Karpas-422 (cell line): ENCODE measurements around the gene PANX3. TPM values are rescaled to one million over a fixed set of nuclear protein-coding genes. Genes with fewer than 3 reads are reported as not detected.

Experiments used
- DNase-seq: peaks from one replicate; pipeline ENCODE4 v3.0.0-alpha.2; 2015
- H2AFZ ChIP-seq: fragments of 200-600 bp; sonication (generic); 2 replicates; pipeline ENCODE4 v1.6.1; 2014; ENCODE audit warnings: antibody characterized with exemption, low read length, mixed read lengths
- H3K27ac ChIP-seq: fragments of 200-600 bp; sonication (generic); 2 replicates; pipeline ENCODE4 v1.5.1; 2014; ENCODE audit warnings: mild to moderate bottlenecking, low read length, moderate library complexity
- H3K27me3 ChIP-seq: fragments of 200-600 bp; sonication (generic); 2 replicates; pipeline ENCODE4 v1.6.1; 2014; ENCODE audit warnings: low read length, mixed read lengths
- H3K36me3 ChIP-seq: fragments of 200-600 bp; sonication (generic); 2 replicates; pipeline ENCODE4 v1.6.1; 2014; ENCODE audit warnings: low read length, mixed read lengths; ENCODE audit not compliant: insufficient read depth
- H3K4me1 ChIP-seq: fragments of 200-600 bp; sonication (generic); 2 replicates; pipeline ENCODE4 v1.6.1; 2014; ENCODE audit warnings: mild to moderate bottlenecking, low read length, mixed read lengths
- H3K4me2 ChIP-seq: fragments of 200-600 bp; sonication (generic); 2 replicates; pipeline ENCODE4 v1.6.1; 2014; ENCODE audit warnings: low read length, low read depth, mild to moderate bottlenecking; ENCODE audit not compliant: poor library complexity, severe bottlenecking
- H3K4me3 ChIP-seq: fragments of 200-600 bp; sonication (generic); 2 replicates; pipeline ENCODE4 v1.5.1; 2014; ENCODE audit warnings: mild to moderate bottlenecking, antibody characterized with exemption, low read length, mixed read lengths
- H3K79me2 ChIP-seq: fragments of 200-600 bp; sonication (generic); 2 replicates; pipeline ENCODE4 v1.6.1; 2014; ENCODE audit warnings: mild to moderate bottlenecking, low read length, mixed read lengths
- H3K9ac ChIP-seq: fragments of 200-600 bp; sonication (generic); 2 replicates; pipeline ENCODE4 v1.6.0; 2014; ENCODE audit warnings: low read length
- H3K9me2 ChIP-seq: fragments of 200-600 bp; sonication (generic), shearing (Covaris generic); replicated peaks from 2 replicates; pipeline ENCODE4 v1.6.0; 2014; ENCODE audit warnings: mild to moderate bottlenecking, low read length, moderate library complexity; ENCODE audit not compliant: insufficient read depth
- H3K9me3 ChIP-seq: fragments of 300-700, 200-600 bp; sonication (generic); 2 replicates; pipeline ENCODE4 v1.6.1; 2014; ENCODE audit warnings: low read length, mixed read lengths
- H4K20me1 ChIP-seq: fragments of 200-600 bp; sonication (generic); 2 replicates; pipeline ENCODE4 v1.6.1; 2014; ENCODE audit warnings: mild to moderate bottlenecking, antibody characterized with exemption, low read length, low read depth; ENCODE audit not compliant: insufficient read depth
- small RNA-seq: library from RNA; depleted of rRNA; stranded (forward); fragments of <200 nt; gene quantifications from one replicate; pipeline ENCODE3, GENCODE V24; 2014
- total RNA-seq: library from RNA; depleted of rRNA; stranded (reverse); fragments of >200 nt; shearing (Covaris generic); gene quantifications from 2 replicates; pipeline ENCODE4 v1.2.3, GENCODE V29; 2014; ENCODE audit warnings: low replicate concordance; rRNA removed

PANX3 gene
- total RNA-seq, 1 experiment from 2014 or later, result not detected

DNA sequence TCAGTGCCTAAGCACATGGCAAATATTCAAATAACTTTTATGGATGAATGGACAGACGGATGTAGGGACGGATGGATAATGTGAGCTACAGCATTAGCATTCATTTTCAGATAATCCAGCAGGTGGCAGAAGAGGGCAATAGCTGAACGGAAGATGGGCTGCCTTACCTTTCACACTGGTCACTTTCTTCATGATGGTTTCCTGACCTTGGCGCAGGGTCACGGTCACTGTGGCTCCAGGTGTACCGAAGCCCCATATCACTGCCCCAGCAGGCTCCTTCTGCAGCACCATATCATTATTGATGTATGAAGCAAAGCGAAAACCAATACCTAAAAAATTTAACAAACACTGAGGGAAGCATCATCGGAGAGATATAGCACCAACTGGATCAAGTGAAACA, 58.0 kb downstream of the PANX3 start:
- peak; percentile 51 for DNase-seq
- Histone ChIP-seq H3K4me1 (peaks cover 6% of the 10 kb centered on the region), H3K9me2 (no peaks in the 10 kb centered on the region), H3K79me2 (no peaks in the 10 kb centered on the region), H3K9ac (no peak overlapping the region), H3K36me3 (no peaks in the 10 kb centered on the region), H3K4me2 (no peak overlapping the region), H3K4me3 (no peak overlapping the region), H4K20me1 (no peaks in the 10 kb centered on the region), H3K27me3 (no peaks in the 10 kb centered on the region), H2AFZ (no peak overlapping the region), H3K27ac (no peak overlapping the region), H3K9me3 (no peaks in the 10 kb centered on the region)

Small RNAs within 50 kb of the gene (small RNA-seq; reads per million reads assigned to genes)
- not detected for gene RNA5SP352

Other genes with a start within 250 kb of the PANX3 start
- gene OR8B2, start 226.9 kb upstream of the PANX3 start, total RNA-seq, result not detected in 2 replicates
- not detected in 2 replicates for gene OR8B3, start 212.4 kb upstream of the PANX3 start, total RNA-seq
- not detected in 2 replicates for gene OR8B4, start 186.6 kb upstream of the PANX3 start, total RNA-seq
- gene OR8B8, start 165.7 kb upstream of the PANX3 start, total RNA-seq, result not detected in 2 replicates
- not detected in 2 replicates for gene OR8B12, start 67.8 kb upstream of the PANX3 start, total RNA-seq
- not detected in 2 replicates for gene OR8A1, start 41.4 kb upstream of the PANX3 start, total RNA-seq
- gene TBRG1, start 11.4 kb downstream of the PANX3 start, total RNA-seq, result 14.5 and 21.6 TPM in 2 replicates
- 0.47 and 0.89 TPM in 2 replicates for gene SIAE, start 62.3 kb downstream of the PANX3 start, total RNA-seq
- 1.2 and 10.4 TPM in 2 replicates for gene SPA17, start 62.5 kb downstream of the PANX3 start, total RNA-seq
- gene NRGN, start 128.5 kb downstream of the PANX3 start, total RNA-seq, result 0.97 TPM in 1 of 2 replicates, not detected in the other
- not detected in 2 replicates for gene VSIG2, start 140.8 kb downstream of the PANX3 start, total RNA-seq
- not detected in 2 replicates for gene ESAM, start 150.9 kb downstream of the PANX3 start, total RNA-seq
- 5.2 and 7.6 TPM in 2 replicates for gene MSANTD2, start 189.0 kb downstream of the PANX3 start, total RNA-seq